Measurements from ENCODE around the gene CPLX3. TPM values are rescaled to one million over a fixed set of nuclear protein-coding genes. Genes with fewer than 3 reads are reported as not detected.
A peak's percentile ranks its signal among the peaks of the same experiment; 100 is the strongest.

Gene CPLX3
- total RNA-seq, 1 experiment from 2014 or later = 0.07 TPM

GRCh38 chr15:74823324-74823723, 3.1 kb upstream of the CPLX3 start:
- no peak for DNase-seq (ENCODE audit: extremely low read depth, low read depth)

GRCh38 chr15:74824976-74825375, 1.5 kb upstream of the CPLX3 start:
- no peak for DNase-seq (ENCODE audit: extremely low read depth, low read depth)

- no peak for DNase-seq (ENCODE audit: extremely low read depth, low read depth)
Measured at GRCh38 chr15:74825866-74826265, 561 bp upstream of the CPLX3 start.

- no peak for DNase-seq (ENCODE audit: extremely low read depth, low read depth)
Measured at GRCh38 chr15:74826921-74827320, 494 bp downstream of the CPLX3 start.

GRCh38 chr15:74827614-74828013, 1.2 kb downstream of the CPLX3 start:
- DNase-seq (ENCODE audit: extremely low read depth, low read depth) = no peak

- DNase-seq (ENCODE audit: extremely low read depth, low read depth) = no peak
Measured at GRCh38 chr15:74828835-74829234, 2.4 kb downstream of the CPLX3 start.

GRCh38 chr15:74829486-74829885, 3.1 kb downstream of the CPLX3 start:
- no peak for DNase-seq (ENCODE audit: extremely low read depth, low read depth)

- no peak for DNase-seq (ENCODE audit: extremely low read depth, low read depth)
Measured at GRCh38 chr15:74829991-74830390, 3.6 kb downstream of the CPLX3 start.

GRCh38 chr15:74830868-74831267, 4.4 kb downstream of the CPLX3 start:
- DNase-seq (ENCODE audit: extremely low read depth, low read depth) = no peak

GRCh38 chr15:74831813-74832495, 5.5 kb downstream of the CPLX3 start:
- DNase-seq (ENCODE audit: extremely low read depth, low read depth) = no peak

- no peak for DNase-seq (ENCODE audit: extremely low read depth, low read depth)
Measured at GRCh38 chr15:74832826-74833225, 6.4 kb downstream of the CPLX3 start.

GRCh38 chr15:74833376-74834107, 7.1 kb downstream of the CPLX3 start:
- DNase-seq (ENCODE audit: extremely low read depth, low read depth) = no peak

- DNase-seq (ENCODE audit: extremely low read depth, low read depth) = peak; percentile 47
Measured at GRCh38 chr15:74835312-74835823, 8.9 kb downstream of the CPLX3 start.

GRCh38 chr15:74836846-74837245, 10.4 kb downstream of the CPLX3 start:
- DNase-seq (ENCODE audit: extremely low read depth, low read depth) = no peak

GRCh38 chr15:74837482-74838136, 11.2 kb downstream of the CPLX3 start:
- DNase-seq (ENCODE audit: extremely low read depth, low read depth) = no peak

- no peak for DNase-seq (ENCODE audit: extremely low read depth, low read depth)
Measured at GRCh38 chr15:74838137-74838516, 11.7 kb downstream of the CPLX3 start.

- DNase-seq (ENCODE audit: extremely low read depth, low read depth) = no peak
Measured at GRCh38 chr15:74838746-74839525, 12.5 kb downstream of the CPLX3 start.

- DNase-seq (ENCODE audit: extremely low read depth, low read depth) = no peak
Measured at GRCh38 chr15:74839526-74840395, 13.3 kb downstream of the CPLX3 start.

GRCh38 chr15:74840851-74841775, 14.7 kb downstream of the CPLX3 start:
- DNase-seq (ENCODE audit: extremely low read depth, low read depth) = no peak
